H1 (cell line): ENCODE data around the gene CTNND2. TPM values are rescaled to one million over a fixed set of nuclear protein-coding genes. Genes with fewer than 3 reads are reported as not detected.

Experiments used
- JUND ChIP-seq: IDR thresholded peaks from 2 replicates; pipeline ENCODE4 v1.6.1; 2011; ENCODE audit warnings: mild to moderate bottlenecking, improper control_type of control experiment, low read length
- SP2 ChIP-seq: IDR thresholded peaks from 2 replicates; pipeline ENCODE4 v1.6.1; 2012; ENCODE audit warnings: mild to moderate bottlenecking, low read length, inconsistent platforms
- YY1 ChIP-seq: IDR thresholded peaks from 2 replicates; pipeline ENCODE4 v1.6.1; 2011; ENCODE audit warnings: low read depth, mild to moderate bottlenecking, low read length
- polyA plus RNA-seq, 7 experiments: library from polyadenylated mRNA; depleted of rRNA in 3 of 7; stranded (reverse) in 5 of 7; unstranded in 2 of 7; fragments of >200 nt in 5 of 7; fragments of 200-250 nt in 2 of 7; gene quantifications; 1 replicate in 5 of 7; 2 replicates in 1 of 7; 4 replicates in 1 of 7; pipeline versions ENCODE4 v1.2.1 to v1.2.3, GENCODE V29; 2011 to 2013; ENCODE audit warnings: missing spikeins in 2 of 7, mixed read lengths in 2 of 7
- total RNA-seq: library from RNA; stranded (reverse); fragmentation: NEBNext Ultra II Directional; extraction: Animal tissue kit (Norgen Biotek cat#: 25700); gene quantifications from 2 replicates; pipeline ENCODE4 v1.2.1, GENCODE V29; 2021

CTNND2 gene
- total and polyA plus RNA-seq, 2 of the 8 experiments (the other 6 are each of a cell fraction or from before 2014, with no cell fraction given), result 7.4 to 14.2 TPM

DNA sequence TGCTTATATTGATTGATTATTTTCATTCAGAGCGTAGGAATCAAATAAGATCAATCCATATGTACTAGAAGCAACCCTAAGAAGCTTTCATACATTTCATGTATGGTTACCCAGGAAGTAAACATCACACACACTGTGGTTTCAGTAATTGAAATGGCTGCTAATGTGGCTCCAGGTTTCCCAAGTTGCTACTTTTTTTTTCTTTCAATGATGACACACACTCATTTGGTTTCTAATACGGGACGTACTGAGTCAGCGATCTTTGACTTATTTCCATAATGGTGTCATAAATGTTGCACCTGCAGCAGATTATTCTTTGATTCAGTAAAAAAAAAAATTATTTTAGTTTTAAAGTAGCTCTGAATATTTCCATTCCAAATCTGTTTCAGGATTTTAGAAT lies 248.6 kb downstream of the CTNND2 start (continued):
- TF ChIP-seq YY1, result no peak
- no peak for TF ChIP-seq SP2
- no peak for TF ChIP-seq JUND
